ENCODE results near the gene C9orf50.

Gene C9orf50

DNA sequence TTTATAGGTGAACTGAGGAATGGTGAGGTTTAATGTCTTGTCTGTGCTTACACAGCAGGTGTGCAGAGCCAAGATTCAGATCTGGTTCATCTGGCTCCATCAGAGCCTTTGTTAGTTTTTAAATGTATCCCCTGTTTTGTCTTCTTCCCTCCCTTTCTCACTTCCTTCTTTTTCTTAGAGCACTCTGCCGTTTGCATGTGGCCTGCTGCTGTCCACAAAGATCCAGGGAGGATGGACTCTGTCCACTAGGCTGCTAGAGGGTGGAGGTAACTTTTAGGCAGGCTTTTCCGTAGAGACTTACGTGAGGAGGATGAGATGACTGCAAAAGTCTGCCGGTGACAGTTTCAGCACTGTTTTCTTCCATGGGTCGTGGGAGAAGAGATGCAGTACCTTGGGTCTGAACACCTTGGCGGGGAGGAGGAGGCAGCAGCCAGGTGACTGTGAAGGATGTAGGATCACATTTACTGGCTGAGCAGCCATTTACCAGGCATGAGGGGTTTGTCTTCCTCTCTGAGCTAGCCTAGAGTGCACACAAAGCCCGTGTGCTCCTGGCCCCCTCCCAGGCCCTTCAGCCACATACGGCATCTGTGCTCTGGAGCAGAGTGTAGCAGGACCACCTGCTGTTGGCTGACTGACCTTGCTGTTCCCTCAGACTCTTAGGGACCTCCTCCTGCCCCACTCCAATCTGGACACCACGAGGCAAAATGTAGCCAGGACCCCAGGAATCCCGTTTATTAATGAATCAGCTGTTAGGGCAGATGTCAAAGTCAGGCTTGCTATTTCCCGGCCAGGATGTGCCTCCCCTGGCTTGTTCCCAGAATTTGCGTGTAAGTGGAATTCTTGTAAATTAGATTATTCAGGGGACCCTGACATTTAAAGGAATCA, 6.9 kb upstream of the C9orf50 start:
- no peak for DNase-seq
- Histone ChIP-seq H3K27me3 (ENCODE audit: insufficient read depth, low read depth, severe bottlenecking) (no peaks in the 10 kb centered on the region), H3K36me3 (peaks cover 65% of the 10 kb centered on the region), H3K27ac (no peak overlapping the region), H3K9me3 (ENCODE audit: severe bottlenecking) (no peaks in the 10 kb centered on the region), H3K4me3 (ENCODE audit: low read depth, low read length) (no peak overlapping the region)
- TF ChIP-seq, protein P1, sequence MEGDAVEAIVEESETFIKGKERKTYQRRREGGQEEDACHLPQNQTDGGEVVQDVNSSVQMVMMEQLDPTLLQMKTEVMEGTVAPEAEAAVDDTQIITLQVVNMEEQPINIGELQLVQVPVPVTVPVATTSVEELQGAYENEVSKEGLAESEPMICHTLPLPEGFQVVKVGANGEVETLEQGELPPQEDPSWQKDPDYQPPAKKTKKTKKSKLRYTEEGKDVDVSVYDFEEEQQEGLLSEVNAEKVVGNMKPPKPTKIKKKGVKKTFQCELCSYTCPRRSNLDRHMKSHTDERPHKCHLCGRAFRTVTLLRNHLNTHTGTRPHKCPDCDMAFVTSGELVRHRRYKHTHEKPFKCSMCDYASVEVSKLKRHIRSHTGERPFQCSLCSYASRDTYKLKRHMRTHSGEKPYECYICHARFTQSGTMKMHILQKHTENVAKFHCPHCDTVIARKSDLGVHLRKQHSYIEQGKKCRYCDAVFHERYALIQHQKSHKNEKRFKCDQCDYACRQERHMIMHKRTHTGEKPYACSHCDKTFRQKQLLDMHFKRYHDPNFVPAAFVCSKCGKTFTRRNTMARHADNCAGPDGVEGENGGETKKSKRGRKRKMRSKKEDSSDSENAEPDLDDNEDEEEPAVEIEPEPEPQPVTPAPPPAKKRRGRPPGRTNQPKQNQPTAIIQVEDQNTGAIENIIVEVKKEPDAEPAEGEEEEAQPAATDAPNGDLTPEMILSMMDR (IDR thresholded peaks at IDR 0.05; ENCODE audit: low read depth, low read length), result no peak

DNA sequence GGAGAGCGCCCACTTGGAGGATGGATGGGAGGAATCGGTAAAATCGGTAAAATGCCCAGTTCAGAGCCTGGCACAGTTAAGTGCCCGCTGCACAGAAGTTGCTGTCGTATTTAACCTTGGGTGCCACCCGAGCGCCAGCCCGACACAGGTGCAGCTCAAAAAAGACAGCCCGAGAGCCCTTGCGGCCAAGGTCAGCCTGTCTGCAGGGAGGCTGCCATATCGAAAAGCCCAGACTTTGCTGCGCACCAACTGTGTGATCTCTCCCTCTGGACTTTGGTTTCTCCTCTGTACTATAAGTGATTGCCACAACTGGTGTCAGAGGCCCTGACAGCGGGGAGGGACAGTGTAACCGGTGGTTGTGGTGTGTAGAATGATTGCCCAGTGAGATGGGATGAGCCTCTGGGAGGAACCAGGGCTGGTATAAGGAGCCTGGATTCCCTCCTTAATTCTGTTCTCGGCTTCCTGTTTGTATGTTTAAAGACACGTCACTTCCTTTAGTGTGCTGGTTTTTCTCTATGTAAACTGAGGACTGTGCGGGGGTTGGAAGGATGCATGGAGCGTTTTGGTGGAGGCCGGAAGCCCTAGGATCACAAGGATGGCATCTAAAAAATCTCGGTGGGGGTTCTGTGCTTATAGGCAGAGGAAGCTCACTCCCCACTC, 5.9 kb upstream of the C9orf50 start:
- TF ChIP-seq, protein P1 (IDR thresholded peaks at IDR 0.05; ENCODE audit: low read depth, low read length), result no peak
- Histone ChIP-seq H3K27me3 (ENCODE audit: insufficient read depth, low read depth, severe bottlenecking) (no peaks in the 10 kb centered on the region), H3K9me3 (ENCODE audit: severe bottlenecking) (no peaks in the 10 kb centered on the region), H3K4me3 (ENCODE audit: low read depth, low read length) (peak overlapping the region; percentile 91), H3K27ac (peak overlapping the region; percentile 92), H3K36me3 (peaks cover 54% of the 10 kb centered on the region)
- DNase-seq, result no peak

GRCh38 chr9:129626079-129626624, 5.3 kb upstream of the C9orf50 start, which contains the start of gene NTMT1:
Gene NTMT1, plus strand, starts transcription at chr9:129626163. Its CDS starts 6,541 bp downstream, at chr9:129632704.
- TF ChIP-seq, protein P1 (IDR thresholded peaks at IDR 0.05; ENCODE audit: low read depth, low read length), result no peak
- Histone ChIP-seq H3K27me3 (ENCODE audit: insufficient read depth, low read depth, severe bottlenecking) (no peaks in the 10 kb centered on the region), H3K4me3 (ENCODE audit: low read depth, low read length) (peak within 1 kb of the TSS; percentile 91), H3K36me3 (peaks cover 48% of the 10 kb centered on the region), H3K9me3 (ENCODE audit: severe bottlenecking) (no peaks in the 10 kb centered on the region), H3K27ac (peak within 1 kb of the TSS; percentile 92)
- peak; percentile 84 for DNase-seq

- no peak overlapping the region for H3K4me3 ChIP-seq (ENCODE audit: low read depth, low read length)
- DNase-seq, result no peak
- peaks cover 38% of the 10 kb centered on the region for H3K36me3 ChIP-seq
- no peak overlapping the region for H3K27ac ChIP-seq
- TF ChIP-seq, protein P1 (IDR thresholded peaks at IDR 0.05; ENCODE audit: low read depth, low read length), result no peak
- H3K27me3 ChIP-seq (ENCODE audit: insufficient read depth, low read depth, severe bottlenecking), result peaks cover 3% of the 10 kb centered on the region
- H3K9me3 ChIP-seq (ENCODE audit: severe bottlenecking), result no peaks in the 10 kb centered on the region
Measured at GRCh38 chr9:129624947-129625346, 4.0 kb upstream of the C9orf50 start.

DNA sequence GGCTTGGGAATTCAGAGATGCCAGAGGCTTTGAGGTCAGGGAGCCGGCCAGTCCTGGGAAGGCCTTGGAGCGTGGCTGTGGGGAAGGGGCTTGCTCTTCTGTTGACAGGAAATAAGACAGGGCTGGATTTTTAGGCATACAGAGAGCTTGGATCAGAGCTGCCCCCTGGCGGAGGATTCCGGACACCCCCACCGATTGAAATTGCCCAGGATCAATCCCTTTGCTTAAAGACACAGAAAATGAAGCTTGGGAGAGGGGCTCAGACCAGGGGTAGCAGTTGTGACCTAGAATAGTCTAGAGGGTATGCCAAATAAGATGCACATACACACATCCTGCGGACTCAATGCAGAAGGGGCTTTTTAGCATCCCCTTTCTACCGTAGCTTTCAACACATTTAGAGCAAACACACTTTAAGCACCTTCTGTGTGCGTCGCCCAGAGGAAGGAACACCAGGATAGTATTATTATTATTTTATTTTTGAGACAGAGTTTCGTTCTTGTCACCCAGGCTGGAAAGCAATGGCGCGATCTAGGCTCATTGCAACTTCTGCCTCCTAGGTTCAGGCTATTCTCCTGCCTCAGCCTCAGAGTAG, 3.4 kb upstream of the C9orf50 start:
- peak; percentile 84 for DNase-seq
- peaks cover 3% of the 10 kb centered on the region for H3K27me3 ChIP-seq (ENCODE audit: insufficient read depth, low read depth, severe bottlenecking)
- no peak overlapping the region for H3K4me3 ChIP-seq (ENCODE audit: low read depth, low read length)
- no peak overlapping the region for H3K27ac ChIP-seq
- H3K9me3 ChIP-seq (ENCODE audit: severe bottlenecking), result no peaks in the 10 kb centered on the region
- peaks cover 31% of the 10 kb centered on the region for H3K36me3 ChIP-seq
- TF ChIP-seq, protein P1 (IDR thresholded peaks at IDR 0.05; ENCODE audit: low read depth, low read length), result peak; percentile 89

Measured in WERI-Rb-1 (cell line).